GM23338 (cell line): ENCODE measurements around the gene BEST2. TPM values are rescaled to one million over a fixed set of nuclear protein-coding genes. Genes with fewer than 3 reads are reported as not detected.
A peak's percentile ranks its signal among the peaks of the same experiment; 100 is the strongest.

Experiments
- ATAC-seq: fragments of 200-7000 bp; cut with Tn5 transposase; 3 replicates; pipeline ENCODE4 v1.9.1; 2020
- DNase-seq: peaks from one replicate; pipeline ENCODE4 v3.0.0-alpha.2; 2015; ENCODE audit warnings: low spot score
- H2AFZ ChIP-seq: fragments of 200-600 bp; sonication (generic); 2 replicates; pipeline ENCODE4 v1.8.0; 2016; ENCODE audit warnings: antibody characterized with exemption, mild to moderate bottlenecking, moderate library complexity
- H3F3A ChIP-seq: fragments of 200-600 bp; sonication (generic); replicated peaks from 2 replicates; pipeline ENCODE4 v1.8.0; 2017; ENCODE audit warnings: antibody characterized with exemption, mixed run types, low read depth
- H3K27ac ChIP-seq: fragments of 200-600 bp; sonication (generic); 2 replicates; pipeline ENCODE4 v1.6.1; 2016; ENCODE audit warnings: low read depth
- H3K27me3 ChIP-seq: fragments of 200-600 bp; sonication (generic); 2 replicates; pipeline ENCODE4 v1.8.0; 2016; ENCODE audit warnings: mild to moderate bottlenecking, mixed run types, moderate library complexity; ENCODE audit not compliant: insufficient read depth
- H3K36me3 ChIP-seq: fragments of 200-600 bp; sonication (generic); 2 replicates; pipeline ENCODE4 v1.8.0; 2016; ENCODE audit warnings: mild to moderate bottlenecking; ENCODE audit not compliant: insufficient read depth
- H3K4me1 ChIP-seq: fragments of 200-600 bp; sonication (generic); 2 replicates; pipeline ENCODE4 v1.8.0; 2016; ENCODE audit warnings: mild to moderate bottlenecking, moderate library complexity; ENCODE audit not compliant: insufficient read depth
- H3K4me2 ChIP-seq: fragments of 200-600 bp; sonication (generic); 2 replicates; pipeline ENCODE4 v1.7.1; 2017; ENCODE audit warnings: mixed run types
- H3K4me3 ChIP-seq: fragments of 200-600 bp; sonication (generic); 2 replicates; pipeline ENCODE4 v1.6.1; 2016; ENCODE audit warnings: mixed run types
- H3K79me2 ChIP-seq: fragments of 200-600 bp; sonication (generic); replicated peaks from 2 replicates; pipeline ENCODE4 v1.8.0; 2017; ENCODE audit warnings: mild to moderate bottlenecking; ENCODE audit not compliant: insufficient read depth
- H3K9me2 ChIP-seq: fragments of 200-600 bp; sonication (generic); 2 replicates; pipeline ENCODE4 v1.8.0; 2017; ENCODE audit not compliant: insufficient read depth
- H4K20me1 ChIP-seq: fragments of 200-600 bp; sonication (generic); replicated peaks from 2 replicates; pipeline ENCODE4 v1.8.0; 2017; ENCODE audit warnings: mild to moderate bottlenecking; ENCODE audit not compliant: insufficient read depth
- H3K27ac Mint-ChIP-seq: 2 replicates; pipeline ENCODE4 v1.8.0; 2020; ENCODE audit warnings: inconsistent platforms, mild to moderate bottlenecking, moderate library complexity, mixed read lengths
- H3K27me3 Mint-ChIP-seq: 3 replicates; pipeline ENCODE4 v1.8.0; 2022; ENCODE audit warnings: low read depth, mild to moderate bottlenecking, moderate library complexity, mixed read lengths, inconsistent platforms; ENCODE audit not compliant: insufficient read depth, poor library complexity
- H3K36me3 Mint-ChIP-seq: 3 replicates; pipeline ENCODE4 v1.8.0; 2021; ENCODE audit warnings: low read depth, mild to moderate bottlenecking, inconsistent platforms, moderate library complexity, mixed read lengths
- H3K4me1 Mint-ChIP-seq: 3 replicates; pipeline ENCODE4 v1.8.0; 2020; ENCODE audit warnings: mild to moderate bottlenecking, inconsistent platforms, mixed read lengths
- H3K4me3 Mint-ChIP-seq: 3 replicates; pipeline ENCODE4 v1.8.0; 2021; ENCODE audit warnings: moderate library complexity, mild to moderate bottlenecking, inconsistent platforms, mixed read lengths
- H3K9me3 Mint-ChIP-seq: 3 replicates; pipeline ENCODE4 v1.8.0; 2020; ENCODE audit warnings: moderate library complexity, mild to moderate bottlenecking, inconsistent platforms, mixed read lengths
- CREB1 ChIP-seq: fragments of 250-450 bp; sonication (Bioruptor Pico); IDR thresholded peaks from 2 replicates; pipeline ENCODE4 v1.5.0; 2020; ENCODE audit warnings: low read depth, mild to moderate bottlenecking, moderate library complexity
- JUNB ChIP-seq: IDR thresholded peaks from one replicate; pipeline ENCODE4 v1.6.1; 2016; ENCODE audit warnings: antibody characterized with exemption; ENCODE audit not compliant: unreplicated experiment
- NANOG ChIP-seq: IDR thresholded peaks from 2 replicates; pipeline ENCODE4 v1.6.1; 2016; ENCODE audit warnings: antibody characterized with exemption, borderline replicate concordance
- POLR2AphosphoS5 ChIP-seq: IDR thresholded peaks from 2 replicates; pipeline ENCODE4 v1.6.1; 2016; ENCODE audit warnings: antibody characterized with exemption, low read depth
- STAT1 ChIP-seq: IDR thresholded peaks from one replicate; pipeline ENCODE4 v1.6.1; 2016; ENCODE audit warnings: antibody characterized with exemption; ENCODE audit not compliant: unreplicated experiment
- ZNF331 ChIP-seq: fragments of 250-450 bp; sonication (Bioruptor Pico); IDR thresholded peaks from 2 replicates; pipeline ENCODE4 v1.5.0; 2020; ENCODE audit warnings: low read depth, mild to moderate bottlenecking, moderate library complexity
- ZNF462 ChIP-seq: fragments of 250-450 bp; sonication (Bioruptor Pico); IDR thresholded peaks from 2 replicates; pipeline ENCODE4 v1.5.0; 2020; ENCODE audit warnings: mild to moderate bottlenecking, moderate library complexity
- polyA plus RNA-seq: library from polyadenylated mRNA; unstranded; fragments of >200 nt; fragmentation: Nextera tagmentation; extraction: Ambion mirVana; gene quantifications from 2 replicates; pipeline ENCODE4 v1.2.1, GENCODE V29; 2016
- total RNA-seq: library from RNA; depleted of rRNA; stranded (reverse); fragments of >200 nt; shearing (Covaris generic); gene quantifications from 2 replicates; pipeline ENCODE4 v1.2.3, GENCODE V29; 2014
- TF ChIP-seq, protein P1 (sequence below), 2 experiments: fragments of 200-600 bp in 1 of 2; sonication (generic) in 1 of 2; conservative IDR thresholded peaks; 2 replicates each; pipeline versions ENCODE4 v1.5.1 to v1.6.1; 2016 to 2017; ENCODE audit warnings: antibody characterized with exemption in 2 of 2, low read depth in 2 of 2, mild to moderate bottlenecking in 2 of 2, moderate library complexity in 1 of 2
- TF ChIP-seq, protein P2 (sequence below): IDR thresholded peaks from 2 replicates; pipeline ENCODE4 v1.6.1; 2016; ENCODE audit warnings: antibody characterized with exemption

Gene BEST2
- total and polyA plus RNA-seq, 2 experiments from 2014 or later = 1.2 to 10.4 TPM

- peak; percentile 39; the same call in 1 of the 2 replicates for TF ChIP-seq POLR2AphosphoS5
- TF ChIP-seq, protein P1, sequence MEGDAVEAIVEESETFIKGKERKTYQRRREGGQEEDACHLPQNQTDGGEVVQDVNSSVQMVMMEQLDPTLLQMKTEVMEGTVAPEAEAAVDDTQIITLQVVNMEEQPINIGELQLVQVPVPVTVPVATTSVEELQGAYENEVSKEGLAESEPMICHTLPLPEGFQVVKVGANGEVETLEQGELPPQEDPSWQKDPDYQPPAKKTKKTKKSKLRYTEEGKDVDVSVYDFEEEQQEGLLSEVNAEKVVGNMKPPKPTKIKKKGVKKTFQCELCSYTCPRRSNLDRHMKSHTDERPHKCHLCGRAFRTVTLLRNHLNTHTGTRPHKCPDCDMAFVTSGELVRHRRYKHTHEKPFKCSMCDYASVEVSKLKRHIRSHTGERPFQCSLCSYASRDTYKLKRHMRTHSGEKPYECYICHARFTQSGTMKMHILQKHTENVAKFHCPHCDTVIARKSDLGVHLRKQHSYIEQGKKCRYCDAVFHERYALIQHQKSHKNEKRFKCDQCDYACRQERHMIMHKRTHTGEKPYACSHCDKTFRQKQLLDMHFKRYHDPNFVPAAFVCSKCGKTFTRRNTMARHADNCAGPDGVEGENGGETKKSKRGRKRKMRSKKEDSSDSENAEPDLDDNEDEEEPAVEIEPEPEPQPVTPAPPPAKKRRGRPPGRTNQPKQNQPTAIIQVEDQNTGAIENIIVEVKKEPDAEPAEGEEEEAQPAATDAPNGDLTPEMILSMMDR (conservative IDR thresholded peaks at IDR 0.05; ENCODE audit: low read depth in 2 of 2) = 0 out of 4 replicates have a peak, but pooled peaks of 1 of the 2 experiments have one; percentile 15
- TF ChIP-seq JUNB = no peak
These were observed 31.1 kb downstream of the BEST2 start (continued) for GRCh38 chr19:12782424-12783290.

DNA sequence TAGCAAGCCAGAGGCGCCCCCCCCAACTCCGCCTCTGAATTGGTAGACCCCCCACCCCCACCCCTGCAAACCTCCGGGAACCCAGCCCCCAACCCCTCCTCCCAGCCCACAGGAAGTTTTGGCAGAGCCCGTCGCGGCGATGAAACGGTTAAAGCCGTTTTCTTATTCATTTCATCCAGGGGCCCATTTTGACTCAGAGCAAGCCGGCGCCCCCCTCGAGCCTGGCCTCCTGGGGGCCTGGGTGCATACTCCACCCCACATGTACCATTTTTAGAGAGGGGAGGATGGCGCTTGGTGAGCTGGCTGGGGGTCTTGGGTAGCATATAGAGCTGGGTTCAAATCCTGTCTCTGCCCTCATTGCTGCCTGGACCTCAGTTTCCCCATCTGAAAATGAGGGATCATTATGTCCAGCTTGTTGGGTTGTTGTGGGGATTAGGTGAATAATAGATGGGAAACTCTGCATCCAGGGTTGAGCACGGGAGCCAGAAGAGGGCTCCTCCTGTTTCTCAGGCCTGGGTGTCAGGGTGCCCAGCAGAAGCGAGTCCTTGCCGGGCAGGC is 31.8 kb downstream of the BEST2 start:
- ATAC-seq (no peak; the same call in 2 of the 3 replicates), DNase-seq (peak; percentile 64)
- Mint-ChIP-seq H3K27me3 (peaks cover 10% of the 10 kb centered on the region), H3K4me3 (peak overlapping the region; percentile 68), H3K4me1 (peaks cover 23% of the 10 kb centered on the region), H3K36me3 (no peaks in the 10 kb centered on the region), H3K9me3 (no peaks in the 10 kb centered on the region), H3K27ac (no peak overlapping the region)
- Histone ChIP-seq H3F3A (peaks cover 27% of the 10 kb centered on the region), H2AFZ (no peak overlapping the region), H3K79me2 (no peaks in the 10 kb centered on the region), H3K4me2 (peak overlapping the region; percentile 86), H3K9me2 (no peaks in the 10 kb centered on the region), H3K27me3 (no peaks in the 10 kb centered on the region), H3K4me1 (peaks cover 29% of the 10 kb centered on the region), H3K36me3 (no peaks in the 10 kb centered on the region), H4K20me1 (no peaks in the 10 kb centered on the region), H3K27ac (no peak overlapping the region), H3K4me3 (peak overlapping the region; percentile 68)
- TF ChIP-seq JUNB (no peak), CREB1 (no peak), STAT1 (no peak), ZNF331 (CRISPR knock-in tag) (no peak)

GRCh38 chr19:12783849-12784393 is 32.3 kb downstream of the BEST2 start:
- H3K9me3 Mint-ChIP-seq = no peaks in the 10 kb centered on the region

More at GRCh38 chr19:12783849-12784393, 32.3 kb downstream of the BEST2 start:
- Mint-ChIP-seq H3K4me3 (peak overlapping the region; percentile 68), H3K27ac (no peak overlapping the region), H3K4me1 (peaks cover 23% of the 10 kb centered on the region), H3K27me3 (peaks cover 11% of the 10 kb centered on the region), H3K36me3 (no peaks in the 10 kb centered on the region)
- Histone ChIP-seq H3K79me2 (no peaks in the 10 kb centered on the region), H3K4me2 (peak overlapping the region; percentile 86), H4K20me1 (no peaks in the 10 kb centered on the region), H3K36me3 (no peaks in the 10 kb centered on the region), H3K27ac (no peak overlapping the region), H2AFZ (no peak overlapping the region), H3F3A (peaks cover 29% of the 10 kb centered on the region), H3K27me3 (no peaks in the 10 kb centered on the region), H3K9me2 (no peaks in the 10 kb centered on the region), H3K4me1 (peaks cover 31% of the 10 kb centered on the region), H3K4me3 (peak overlapping the region; percentile 68; the same call in 1 of the 2 replicates)
- DNase-seq (no peak), ATAC-seq (no peak)
- TF ChIP-seq ZNF462 (CRISPR knock-in tag) (no peak), NANOG (no peak)
- TF ChIP-seq, protein P2, sequence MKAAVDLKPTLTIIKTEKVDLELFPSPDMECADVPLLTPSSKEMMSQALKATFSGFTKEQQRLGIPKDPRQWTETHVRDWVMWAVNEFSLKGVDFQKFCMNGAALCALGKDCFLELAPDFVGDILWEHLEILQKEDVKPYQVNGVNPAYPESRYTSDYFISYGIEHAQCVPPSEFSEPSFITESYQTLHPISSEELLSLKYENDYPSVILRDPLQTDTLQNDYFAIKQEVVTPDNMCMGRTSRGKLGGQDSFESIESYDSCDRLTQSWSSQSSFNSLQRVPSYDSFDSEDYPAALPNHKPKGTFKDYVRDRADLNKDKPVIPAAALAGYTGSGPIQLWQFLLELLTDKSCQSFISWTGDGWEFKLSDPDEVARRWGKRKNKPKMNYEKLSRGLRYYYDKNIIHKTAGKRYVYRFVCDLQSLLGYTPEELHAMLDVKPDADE = no peak
